Right lobe of liver (tissue), 6 donors: ENCODE data around the gene ARHGEF16. TPM values are rescaled to one million over a fixed set of nuclear protein-coding genes. Genes with fewer than 3 reads are reported as not detected.

Experiments used
- ATAC-seq, 4 donors: fragments of 200-7000 bp; cut with Tn5 transposase; one replicate each; pipeline ENCODE4 v1.9.1; 2020; ENCODE audit warnings: mild to moderate bottlenecking in 4 of 4, moderate library complexity in 4 of 4
- DNase-seq, 3 donors: peaks; one replicate each; pipeline ENCODE4 v3.0.0-alpha.2; 2020
- H3K27ac ChIP-seq, 3 donors: fragments of 200-600 bp; one replicate each; pipeline ENCODE4 v1.8.0; 2022
- H3K27me3 ChIP-seq, 2 donors: fragments of 200-600 bp; one replicate each; pipeline ENCODE4 v1.8.0; 2022
- H3K36me3 ChIP-seq, 4 donors: fragments of 200-600 bp; sonication (generic) in 1 of 4; one replicate each; pipeline versions ENCODE4 v1.5.1 to v1.8.0; 2017 to 2022; ENCODE audit warnings: control low read depth in 1 of 4
- H3K4me1 ChIP-seq, 4 donors: fragments of 200-600 bp; sonication (generic) in 1 of 4; one replicate each; pipeline versions ENCODE4 v1.5.1 to v1.8.0; 2017 to 2022; ENCODE audit warnings: control low read depth in 1 of 4
- H3K4me3 ChIP-seq, 3 donors: fragments of 200-600 bp; one replicate each; pipeline ENCODE4 v1.8.0; 2022
- H3K9me3 ChIP-seq, 4 donors: fragments of 200-600 bp; sonication (generic) in 1 of 4; one replicate each; pipeline versions ENCODE4 v1.5.1 to v1.8.0; 2017 to 2022; ENCODE audit warnings: control low read depth in 1 of 4
- POLR2A ChIP-seq: fragments of 450-650 bp; IDR thresholded peaks from one replicate; pipeline ENCODE4 v1.6.1; 2017; ENCODE audit warnings: antibody characterized with exemption, mild to moderate bottlenecking
- WGBS: methylation state at CpG from one replicate; pipeline ENCODE4 v1.1.6; 2018; ENCODE audit warnings: low coverage, low lambda C conversion rate; ENCODE audit not compliant: insufficient coverage; ENCODE audit errors: missing lambda C conversion rate; 5-methylcytosine and 5-hydroxymethylcytosine counted together
- intact Hi-C, 2 donors: fragments of 100-400 bp; cut with DNase I; formaldehyde crosslinking; loops; one replicate each; pipeline versions ENCODE4 v1.11.2 to v1.14.1; 2022
- total RNA-seq, 6 experiments: library from RNA; depleted of rRNA in 2 of 6; stranded (reverse); fragments of >200 nt in 2 of 6; fragmentation: NEBNext Ultra II Directional in 3 of 6; extraction: Animal tissue kit (Norgen Biotek cat#: 25700) in 3 of 6; gene quantifications; one replicate each; pipeline versions ENCODE4 v1.1.0 to v1.2.4, GENCODE V29; 2016 to 2023
- TF ChIP-seq, protein P1 (sequence below), 4 donors: fragments of 200-600 bp in 3 of 4; fragments of 450-650 bp in 1 of 4; IDR thresholded peaks; one replicate each; pipeline versions ENCODE4 v1.5.1 to v1.8.0; 2016 to 2022; ENCODE audit warnings: antibody characterized with exemption in 4 of 4, mild to moderate bottlenecking in 2 of 4
- donor health status: DM: no; HTN: yes; CAD: no.
- donor health status: DM: no; HTN: no; CAD: no.
- donor health status: DM: no; HTN: no; CAD: no.
- donor health status: DM: no; HTN: yes; CAD: no.
- donor health status: DM: no; HTN: yes; CAD: no.

Gene ARHGEF16
- total RNA-seq, 6 experiments from 2014 or later, result 2.1 to 16.3 (median 7.5) TPM

- intact Hi-C loops, result loop anchor here in 1 of 2 donors (10.0 kb wide), 1 partner anchor 605 kb away; no protein-coding TSS in a partner anchor
- Histone ChIP-seq H3K4me3 (no peak overlapping the region), H3K9me3 (no peaks in the 10 kb centered on the region), H3K36me3 (no peaks in the 10 kb centered on the region), H3K27ac (no peak overlapping the region), H3K4me1 (no peaks in the 10 kb centered on the region), H3K27me3 (no peaks in the 10 kb centered on the region)
- ATAC-seq, result no peak
- DNase-seq, result no peak
- WGBS, result 90% methylated on average over 3 of the region's 13 CpGs
- TF ChIP-seq, protein P1, sequence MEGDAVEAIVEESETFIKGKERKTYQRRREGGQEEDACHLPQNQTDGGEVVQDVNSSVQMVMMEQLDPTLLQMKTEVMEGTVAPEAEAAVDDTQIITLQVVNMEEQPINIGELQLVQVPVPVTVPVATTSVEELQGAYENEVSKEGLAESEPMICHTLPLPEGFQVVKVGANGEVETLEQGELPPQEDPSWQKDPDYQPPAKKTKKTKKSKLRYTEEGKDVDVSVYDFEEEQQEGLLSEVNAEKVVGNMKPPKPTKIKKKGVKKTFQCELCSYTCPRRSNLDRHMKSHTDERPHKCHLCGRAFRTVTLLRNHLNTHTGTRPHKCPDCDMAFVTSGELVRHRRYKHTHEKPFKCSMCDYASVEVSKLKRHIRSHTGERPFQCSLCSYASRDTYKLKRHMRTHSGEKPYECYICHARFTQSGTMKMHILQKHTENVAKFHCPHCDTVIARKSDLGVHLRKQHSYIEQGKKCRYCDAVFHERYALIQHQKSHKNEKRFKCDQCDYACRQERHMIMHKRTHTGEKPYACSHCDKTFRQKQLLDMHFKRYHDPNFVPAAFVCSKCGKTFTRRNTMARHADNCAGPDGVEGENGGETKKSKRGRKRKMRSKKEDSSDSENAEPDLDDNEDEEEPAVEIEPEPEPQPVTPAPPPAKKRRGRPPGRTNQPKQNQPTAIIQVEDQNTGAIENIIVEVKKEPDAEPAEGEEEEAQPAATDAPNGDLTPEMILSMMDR (IDR thresholded peaks at IDR 0.05), result no peak
- no peak for TF ChIP-seq POLR2A
Measured at GRCh38 chr1:3429320-3429719, 25.1 kb upstream of the ARHGEF16 start.

DNA sequence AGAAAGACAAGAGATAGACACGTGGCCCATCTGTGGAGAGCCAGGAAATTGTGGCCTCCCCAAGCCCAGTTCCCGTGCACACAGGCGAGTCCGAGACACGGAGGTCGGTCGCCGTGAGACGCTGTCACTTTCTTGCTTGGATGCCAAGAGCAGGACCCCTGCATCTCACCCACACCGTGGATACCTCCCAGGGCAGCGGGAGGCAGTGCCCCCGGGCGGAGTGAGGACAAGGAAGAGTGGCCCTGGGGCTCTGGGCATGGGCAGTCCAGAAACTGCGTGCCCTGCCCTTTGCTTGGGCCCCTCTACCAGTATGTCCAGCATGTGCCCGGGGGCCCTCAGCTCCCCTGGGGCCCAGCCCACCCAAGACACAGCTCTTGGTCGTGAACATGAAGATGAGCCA is 24.7 kb upstream of the ARHGEF16 start:
- no peaks in the 10 kb centered on the region for H3K9me3 ChIP-seq
- no peak overlapping the region for H3K27ac ChIP-seq
- ATAC-seq, result no peak
- DNase-seq, result no peak
- intact Hi-C loops, result loop anchor here in 1 of 2 donors (10.0 kb wide), 1 partner anchor 605 kb away; no protein-coding TSS in a partner anchor
- 76% methylated on average over 10 of the region's 16 CpGs for WGBS
- TF ChIP-seq, protein P1 (IDR thresholded peaks at IDR 0.05), result no peak
- no peak for TF ChIP-seq POLR2A
- no peaks in the 10 kb centered on the region for H3K4me1 ChIP-seq
- H3K27me3 ChIP-seq, result no peaks in the 10 kb centered on the region
- no peak overlapping the region for H3K4me3 ChIP-seq
- H3K36me3 ChIP-seq, result no peaks in the 10 kb centered on the region

DNA sequence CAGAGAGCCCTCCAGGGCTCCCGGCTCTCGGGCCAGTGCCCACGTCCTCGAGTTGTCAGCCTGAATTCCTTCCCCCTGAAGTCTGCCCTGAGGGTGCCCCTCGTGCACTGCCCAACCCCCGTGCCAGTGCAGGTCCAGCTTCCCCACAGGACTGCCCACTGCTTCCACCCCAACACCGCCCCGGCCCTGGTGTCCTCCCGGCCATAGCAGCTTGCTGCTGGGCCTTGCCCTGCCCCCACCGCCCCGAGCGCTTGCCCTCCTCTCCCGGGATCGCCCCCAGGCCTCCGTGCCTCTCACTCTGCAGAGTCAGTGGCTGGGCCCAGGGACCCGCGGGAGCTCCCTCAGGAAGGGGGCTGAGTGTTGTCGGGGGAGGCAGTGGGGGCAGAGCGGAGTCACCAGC is 24.1 kb upstream of the ARHGEF16 start:
- intact Hi-C loops, result no loop called here
- no peak overlapping the region for H3K27ac ChIP-seq
- no peaks in the 10 kb centered on the region for H3K36me3 ChIP-seq
- WGBS, result 100% methylated on average over 1 of the region's 19 CpGs
- DNase-seq (no peak), ATAC-seq (no peak)
- no peaks in the 10 kb centered on the region for H3K27me3 ChIP-seq
- no peaks in the 10 kb centered on the region for H3K4me1 ChIP-seq
- no peaks in the 10 kb centered on the region for H3K9me3 ChIP-seq
- H3K4me3 ChIP-seq, result no peak overlapping the region
- TF ChIP-seq, protein P1 (IDR thresholded peaks at IDR 0.05), result no peak
- TF ChIP-seq POLR2A, result no peak

DNA sequence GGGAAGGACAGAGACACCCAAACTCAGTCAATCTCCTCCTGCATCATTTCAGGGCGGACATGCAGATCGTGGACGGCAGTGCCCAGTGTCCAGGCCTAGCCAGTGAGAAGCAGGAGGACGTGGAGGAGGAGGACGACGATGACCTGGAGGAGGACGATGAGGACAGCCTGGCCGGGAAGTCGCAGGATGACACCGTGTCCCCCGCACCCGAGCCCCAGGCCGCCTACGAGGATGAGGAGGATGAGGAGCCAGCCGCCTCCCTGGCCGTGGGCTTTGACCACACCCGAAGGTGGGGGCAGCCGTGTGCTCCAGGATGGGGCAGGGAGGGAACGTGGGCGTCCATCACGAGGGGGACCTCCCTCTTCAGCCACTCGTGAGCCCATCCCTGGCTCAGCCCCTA is 23.6 kb upstream of the ARHGEF16 start:
- Histone ChIP-seq H3K27ac (no peak overlapping the region), H3K9me3 (no peaks in the 10 kb centered on the region), H3K4me1 (no peaks in the 10 kb centered on the region), H3K4me3 (no peak overlapping the region), H3K36me3 (no peaks in the 10 kb centered on the region), H3K27me3 (no peaks in the 10 kb centered on the region)
- ATAC-seq (no peak), DNase-seq (peak in 1 of 3 donors; percentile 17)
- TF ChIP-seq POLR2A, result no peak
- TF ChIP-seq, protein P1 (IDR thresholded peaks at IDR 0.05), result no peak
- 57% methylated on average over 1 of the region's 22 CpGs for WGBS
- intact Hi-C loops, result no loop called here

DNA sequence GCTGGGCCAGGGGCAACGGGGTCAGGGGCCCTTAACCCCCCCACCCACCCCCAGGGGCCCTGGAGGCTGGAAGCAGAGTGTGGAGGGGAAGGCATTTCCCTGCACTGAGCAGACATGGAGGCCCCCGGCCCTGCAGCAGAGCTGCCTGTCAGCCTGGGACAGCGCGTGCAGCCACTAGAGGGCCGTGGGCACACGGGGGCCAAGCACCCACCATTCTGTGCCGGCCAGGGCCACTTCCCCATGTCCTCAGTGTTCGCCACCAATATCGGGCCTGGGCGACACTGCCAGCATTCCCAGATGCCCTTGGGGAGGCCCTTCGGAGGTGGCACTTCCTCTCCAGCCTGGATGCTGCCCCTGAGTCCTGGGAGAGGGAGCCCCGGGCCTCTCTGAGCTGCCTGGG is 23.2 kb upstream of the ARHGEF16 start:
- intact Hi-C loops, result no loop called here
- peak in 1 of 3 donors; percentile 14 for DNase-seq
- H3K4me1 ChIP-seq, result no peaks in the 10 kb centered on the region
- TF ChIP-seq POLR2A, result no peak
- TF ChIP-seq, protein P1 (IDR thresholded peaks at IDR 0.05), result peak in 1 of 4 donors; percentile 6
- WGBS, result no CpG with 5 or more reads among the region's 12 CpGs
- H3K36me3 ChIP-seq, result no peaks in the 10 kb centered on the region
- H3K27ac ChIP-seq, result no peak overlapping the region
- ATAC-seq, result peak in 1 of 4 donors; percentile 22
- no peaks in the 10 kb centered on the region for H3K9me3 ChIP-seq
- H3K4me3 ChIP-seq, result no peak overlapping the region
- no peaks in the 10 kb centered on the region for H3K27me3 ChIP-seq
